NB4 (cell line): Measurements from ENCODE around the gene BANP.

ENCODE experiments used
- CTCF ChIP-seq: IDR thresholded peaks from one replicate; pipeline ENCODE4 v1.5.1; 2012; ENCODE audit warnings: low read depth, low read length
- MAX ChIP-seq: IDR thresholded peaks from 2 replicates; pipeline ENCODE4 v1.6.1; 2011; ENCODE audit warnings: low read depth, low read length
- POLR2A ChIP-seq: IDR thresholded peaks from 2 replicates; pipeline ENCODE4 v1.6.1; 2011; ENCODE audit warnings: mild to moderate bottlenecking; ENCODE audit not compliant: insufficient read length; ENCODE audit errors: extremely low read depth

DNA sequence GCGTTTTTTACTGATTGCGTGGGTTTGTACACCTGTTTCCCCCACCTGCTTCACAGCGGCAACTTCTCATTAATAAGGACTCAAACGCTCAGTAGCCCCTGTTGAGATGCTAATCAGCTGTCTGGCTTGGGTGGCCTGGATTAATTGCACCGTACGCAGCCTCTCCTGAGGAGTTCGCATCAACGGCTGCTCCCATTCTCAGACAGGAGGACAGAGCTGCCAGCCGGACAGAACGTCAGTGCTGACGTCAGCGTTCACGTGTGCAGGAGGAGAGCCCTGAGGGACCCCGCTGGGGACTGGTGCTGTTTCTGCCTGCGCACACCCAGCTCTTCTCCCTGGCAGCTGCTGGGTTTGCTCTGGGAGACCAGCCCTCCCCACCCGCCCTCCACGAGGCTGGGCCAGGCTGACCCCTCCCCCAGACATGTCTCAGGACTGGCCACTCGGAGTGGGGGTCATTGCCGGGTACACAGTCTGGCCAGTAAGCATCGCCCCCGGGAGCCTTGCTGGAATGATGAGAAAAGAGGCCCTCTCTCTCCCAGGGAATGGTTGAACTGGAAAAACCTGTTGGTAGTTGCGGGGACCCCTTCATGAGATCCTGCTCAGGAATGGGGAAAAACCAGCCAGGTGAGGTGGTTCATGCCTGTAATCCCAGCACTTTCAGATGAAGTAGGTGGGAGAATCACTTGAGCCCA, 5.7 kb upstream of the BANP start:
- no peak for TF ChIP-seq CTCF
- TF ChIP-seq POLR2A, result no peak
- TF ChIP-seq MAX, result no peak
